Trophoblast cell (in vitro differentiated cells and primary cell): Measurements from ENCODE around the gene RTBDN.

Experiments
- DNase-seq, 2 donors: peaks; one replicate each; pipeline ENCODE4 v3.0.0-alpha.2; 2016
- H2AFZ ChIP-seq: 2 replicates; pipeline ENCODE4 v1.6.1; 2013; ENCODE audit warnings: low read length, moderate library complexity, mild to moderate bottlenecking; ENCODE audit not compliant: insufficient read depth, poor library complexity
- H2AK5ac ChIP-seq: 2 replicates; pipeline ENCODE4 v1.6.1; 2013; ENCODE audit warnings: mild to moderate bottlenecking, low read length
- H2BK120ac ChIP-seq: 2 replicates; pipeline ENCODE4 v1.6.1; 2013; ENCODE audit warnings: low read length, mild to moderate bottlenecking, moderate library complexity; ENCODE audit not compliant: insufficient read depth, poor library complexity
- H2BK12ac ChIP-seq: 2 replicates; pipeline ENCODE4 v1.6.1; 2013; ENCODE audit warnings: mild to moderate bottlenecking, low read length, moderate library complexity
- H2BK5ac ChIP-seq: 2 replicates; pipeline ENCODE4 v1.6.1; 2013; ENCODE audit warnings: low read length, low read depth, moderate library complexity, mild to moderate bottlenecking; ENCODE audit not compliant: poor library complexity
- H3K14ac ChIP-seq: 2 replicates; pipeline ENCODE4 v1.6.1; 2013; ENCODE audit warnings: mild to moderate bottlenecking, low read length
- H3K18ac ChIP-seq: 2 replicates; pipeline ENCODE4 v1.6.1; 2013; ENCODE audit warnings: mild to moderate bottlenecking, low read length
- H3K23ac ChIP-seq: 2 replicates; pipeline ENCODE4 v1.6.1; 2013; ENCODE audit warnings: low read length
- H3K27ac ChIP-seq: 2 replicates; pipeline ENCODE4 v1.5.1; 2013; ENCODE audit warnings: low read depth, mild to moderate bottlenecking, inconsistent platforms, low read length, moderate library complexity
- H3K27me3 ChIP-seq: 2 replicates; pipeline ENCODE4 v1.6.1; 2013; ENCODE audit warnings: inconsistent platforms, mild to moderate bottlenecking, low read length, moderate library complexity; ENCODE audit not compliant: insufficient read depth
- H3K36me3 ChIP-seq, 2 experiments: 1 replicate in 1 of 2; 2 replicates in 1 of 2; pipeline ENCODE4 v1.6.1; 2013; ENCODE audit warnings: low read length in 2 of 2, mild to moderate bottlenecking in 2 of 2, moderate library complexity in 1 of 2; ENCODE audit not compliant: insufficient read depth in 2 of 2, control insufficient read depth in 1 of 2
- H3K4ac ChIP-seq: 2 replicates; pipeline ENCODE4 v1.6.1; 2013; ENCODE audit warnings: low read depth, mild to moderate bottlenecking, low read length, moderate library complexity
- H3K4me1 ChIP-seq, 2 experiments: 1 replicate in 1 of 2; 2 replicates in 1 of 2; pipeline ENCODE4 v1.6.1; 2013; ENCODE audit warnings: low read length in 2 of 2, mild to moderate bottlenecking in 2 of 2, moderate library complexity in 1 of 2; ENCODE audit not compliant: insufficient read depth in 2 of 2, control insufficient read depth in 1 of 2
- H3K4me2 ChIP-seq: 2 replicates; pipeline ENCODE4 v1.6.1; 2013; ENCODE audit warnings: inconsistent platforms, mild to moderate bottlenecking, low read length, moderate library complexity
- H3K4me3 ChIP-seq: 2 replicates; pipeline ENCODE4 v1.5.1; 2013; ENCODE audit warnings: mild to moderate bottlenecking, low read depth, low read length, inconsistent platforms
- H3K79me1 ChIP-seq: one replicate; pipeline ENCODE4 v1.6.1; 2013; ENCODE audit warnings: low read length
- H3K79me2 ChIP-seq: 2 replicates; pipeline ENCODE4 v1.6.1; 2013; ENCODE audit warnings: low read length, mild to moderate bottlenecking; ENCODE audit not compliant: control insufficient read depth, insufficient read depth, poor library complexity
- H3K9ac ChIP-seq: 2 replicates; pipeline ENCODE4 v1.6.1; 2013; ENCODE audit warnings: mild to moderate bottlenecking, low read length
- H3K9me3 ChIP-seq: 2 replicates; pipeline ENCODE4 v1.6.1; 2013; ENCODE audit warnings: low read depth, mild to moderate bottlenecking, control low read depth, inconsistent platforms, low read length; ENCODE audit not compliant: insufficient read depth
- H4K12ac ChIP-seq: 2 replicates; pipeline ENCODE4 v1.6.1; 2013; ENCODE audit warnings: low read depth, mild to moderate bottlenecking, low read length, moderate library complexity
- H4K8ac ChIP-seq: 2 replicates; pipeline ENCODE4 v1.6.1; 2013; ENCODE audit warnings: low read depth, mild to moderate bottlenecking, low read length, moderate library complexity
- H4K91ac ChIP-seq: one replicate; pipeline ENCODE4 v1.6.1; 2013; ENCODE audit warnings: low read depth, mild to moderate bottlenecking, low read length, moderate library complexity
- WGBS: extraction: QIAGEN DNeasy Blood & Tissue Kit; methylation state at CpG from one replicate; pipeline ENCODE4 v1.1.7; 2013; ENCODE audit warnings: missing lambda C conversion rate; ENCODE audit not compliant: insufficient read length, insufficient coverage; ENCODE audit errors: extremely low coverage; 5-methylcytosine and 5-hydroxymethylcytosine counted together

RTBDN gene

DNA sequence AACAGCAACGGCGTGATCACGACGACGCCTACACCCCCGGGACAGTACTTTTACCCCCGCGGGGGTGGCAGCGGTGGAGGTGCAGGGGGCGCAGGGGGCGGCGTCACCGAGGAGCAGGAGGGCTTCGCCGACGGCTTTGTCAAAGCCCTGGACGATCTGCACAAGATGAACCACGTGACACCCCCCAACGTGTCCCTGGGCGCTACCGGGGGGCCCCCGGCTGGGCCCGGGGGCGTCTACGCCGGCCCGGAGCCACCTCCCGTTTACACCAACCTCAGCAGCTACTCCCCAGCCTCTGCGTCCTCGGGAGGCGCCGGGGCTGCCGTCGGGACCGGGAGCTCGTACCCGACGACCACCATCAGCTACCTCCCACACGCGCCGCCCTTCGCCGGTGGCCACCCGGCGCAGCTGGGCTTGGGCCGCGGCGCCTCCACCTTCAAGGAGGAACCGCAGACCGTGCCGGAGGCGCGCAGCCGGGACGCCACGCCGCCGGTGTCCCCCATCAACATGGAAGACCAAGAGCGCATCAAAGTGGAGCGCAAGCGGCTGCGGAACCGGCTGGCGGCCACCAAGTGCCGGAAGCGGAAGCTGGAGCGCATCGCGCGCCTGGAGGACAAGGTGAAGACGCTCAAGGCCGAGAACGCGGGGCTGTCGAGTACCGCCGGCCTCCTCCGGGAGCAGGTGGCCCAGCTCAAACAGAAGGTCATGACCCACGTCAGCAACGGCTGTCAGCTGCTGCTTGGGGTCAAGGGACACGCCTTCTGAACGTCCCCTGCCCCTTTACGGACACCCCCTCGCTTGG lies 42.1 kb downstream of the RTBDN start:
- peaks cover 25 to 26% of the 10 kb centered on the region in 2 experiments for H3K4me1 ChIP-seq
- H3K4me3 ChIP-seq = peak overlapping the region; percentile 97
- peaks cover 2% of the 10 kb centered on the region for H3K9me3 ChIP-seq
- peak overlapping the region; percentile 49 for H4K91ac ChIP-seq
- peak overlapping the region; percentile 89 for H3K4ac ChIP-seq
- peak overlapping the region; percentile 88 for H3K9ac ChIP-seq
- H2AFZ ChIP-seq = peak overlapping the region; percentile 15
- peaks cover 0 to 6% of the 10 kb centered on the region in 2 experiments for H3K36me3 ChIP-seq
- H4K8ac ChIP-seq = peak overlapping the region; percentile 77
- DNase-seq = peak; percentile 60 to 73
- H3K79me2 ChIP-seq = peaks cover 26% of the 10 kb centered on the region
- H2AK5ac ChIP-seq = peak overlapping the region; percentile 50
- peak overlapping the region; percentile 96 for H3K4me2 ChIP-seq
- H2BK5ac ChIP-seq = peak overlapping the region; percentile 83
- peak overlapping the region; percentile 9 for H2BK12ac ChIP-seq
- H3K27me3 ChIP-seq = no peaks in the 10 kb centered on the region
- H4K12ac ChIP-seq = peak overlapping the region; percentile 49
- H3K14ac ChIP-seq = peak overlapping the region; percentile 82
- no peak overlapping the region for H3K23ac ChIP-seq
- peak overlapping the region; percentile 62 for H3K18ac ChIP-seq
- H3K79me1 ChIP-seq = peaks cover 53% of the 10 kb centered on the region
- H2BK120ac ChIP-seq = peak overlapping the region; percentile 64
- H3K27ac ChIP-seq = peak overlapping the region; percentile 87
- no CpG with 5 or more reads among the region's 84 CpGs for WGBS

DNA sequence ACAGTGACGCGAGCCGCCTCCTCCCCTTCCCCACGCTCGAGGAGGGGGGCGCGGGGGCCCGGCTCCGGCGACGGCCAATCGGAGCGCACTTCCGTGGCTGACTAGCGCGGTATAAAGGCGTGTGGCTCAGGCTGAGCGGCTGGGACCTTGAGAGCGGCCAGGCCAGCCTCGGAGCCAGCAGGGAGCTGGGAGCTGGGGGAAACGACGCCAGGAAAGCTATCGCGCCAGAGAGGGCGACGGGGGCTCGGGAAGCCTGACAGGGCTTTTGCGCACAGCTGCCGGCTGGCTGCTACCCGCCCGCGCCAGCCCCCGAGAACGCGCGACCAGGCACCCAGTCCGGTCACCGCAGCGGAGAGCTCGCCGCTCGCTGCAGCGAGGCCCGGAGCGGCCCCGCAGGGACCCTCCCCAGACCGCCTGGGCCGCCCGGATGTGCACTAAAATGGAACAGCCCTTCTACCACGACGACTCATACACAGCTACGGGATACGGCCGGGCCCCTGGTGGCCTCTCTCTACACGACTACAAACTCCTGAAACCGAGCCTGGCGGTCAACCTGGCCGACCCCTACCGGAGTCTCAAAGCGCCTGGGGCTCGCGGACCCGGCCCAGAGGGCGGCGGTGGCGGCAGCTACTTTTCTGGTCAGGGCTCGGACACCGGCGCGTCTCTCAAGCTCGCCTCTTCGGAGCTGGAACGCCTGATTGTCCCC lies 42.9 kb downstream of the RTBDN start, which contains the start of gene JUNB:
JUNB (plus strand) TSS at position 142 of the 706 bp plus-strand sequence; CDS start at position 428, 286 bp downstream.
- Histone ChIP-seq H3K4me3 (peak within 1 kb of the TSS; percentile 97), H3K9ac (peak within 1 kb of the TSS; percentile 88), H3K4me2 (peak within 1 kb of the TSS; percentile 96), H3K14ac (peak within 1 kb of the TSS; percentile 82), H3K27me3 (no peaks in the 10 kb centered on the region), H3K23ac (no peak within 1 kb of the TSS), H2BK12ac (peak within 1 kb of the TSS; percentile 69), H4K91ac (peak within 1 kb of the TSS; percentile 84), H3K27ac (peak within 1 kb of the TSS; percentile 96), H3K79me1 (peaks cover 55% of the 10 kb centered on the region), H4K8ac (peak within 1 kb of the TSS; percentile 96), H2AFZ (peak within 1 kb of the TSS; percentile 41), H2AK5ac (peak within 1 kb of the TSS; percentile 86), H3K4me1 (peaks cover 27 to 29% of the 10 kb centered on the region in 2 experiments), H3K9me3 (peaks cover 2% of the 10 kb centered on the region), H2BK120ac (peak within 1 kb of the TSS; percentile 64), H3K79me2 (peaks cover 26% of the 10 kb centered on the region), H4K12ac (peak within 1 kb of the TSS; percentile 49), H3K18ac (peak within 1 kb of the TSS; percentile 87), H2BK5ac (peak within 1 kb of the TSS; percentile 90), H3K36me3 (peaks cover 0 to 2% of the 10 kb centered on the region in 2 experiments), H3K4ac (peak within 1 kb of the TSS; percentile 89)
- peak; percentile 94 to 98 for DNase-seq
- no CpG with 5 or more reads among the region's 73 CpGs for WGBS

DNA sequence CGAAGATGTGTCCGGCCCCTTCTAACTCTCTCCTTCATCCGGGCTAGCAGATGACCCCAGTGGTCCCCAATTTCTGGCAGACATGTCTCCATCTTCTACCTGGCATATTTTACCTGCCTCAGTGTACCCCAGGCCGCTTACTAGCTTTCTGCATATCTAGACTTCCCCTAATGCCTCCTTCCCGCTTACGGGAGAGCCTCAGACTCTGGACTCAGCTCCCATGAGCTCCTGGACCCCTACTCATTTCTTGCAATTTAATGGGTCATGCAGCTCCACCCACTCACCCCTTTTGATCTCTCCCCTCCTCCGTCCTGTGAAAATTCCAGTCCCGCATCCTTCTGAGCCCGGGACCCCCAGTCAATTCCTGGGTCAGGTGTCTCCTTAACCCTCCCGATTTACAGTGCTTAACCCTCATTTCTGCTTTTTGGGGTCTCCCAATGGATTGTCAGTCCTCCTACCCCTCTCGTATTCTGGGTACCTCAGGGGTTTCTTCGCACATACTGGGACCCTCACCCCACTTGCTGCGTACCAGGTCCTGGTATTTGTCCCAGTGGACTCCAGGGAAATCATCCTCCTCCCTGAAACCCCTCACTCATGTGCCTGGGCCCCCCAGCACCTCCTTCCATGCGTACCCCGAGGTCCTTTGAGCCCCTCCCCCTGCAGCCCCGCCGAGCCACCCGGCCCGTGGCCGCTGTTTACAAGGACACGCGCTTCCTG lies 43.6 kb downstream of the RTBDN start:
- peak overlapping the region; percentile 96 for H4K8ac ChIP-seq
- peak overlapping the region; percentile 31 for H3K9ac ChIP-seq
- H3K14ac ChIP-seq = peak overlapping the region; percentile 80
- peak overlapping the region; percentile 87 for H3K18ac ChIP-seq
- H3K4me1 ChIP-seq = peaks cover 32 to 36% of the 10 kb centered on the region in 2 experiments
- H3K27ac ChIP-seq = peak overlapping the region; percentile 96
- H2BK12ac ChIP-seq = peak overlapping the region; percentile 69
- peak overlapping the region; percentile 41 for H2AFZ ChIP-seq
- H4K91ac ChIP-seq = peak overlapping the region; percentile 84
- no CpG with 5 or more reads among the region's 22 CpGs for whole genome bisulfite sequencing
- peak overlapping the region; percentile 57 for H3K4ac ChIP-seq
- no peaks in the 10 kb centered on the region for H3K27me3 ChIP-seq
- peaks cover 62% of the 10 kb centered on the region for H3K79me1 ChIP-seq
- peak overlapping the region; percentile 90 for H2BK5ac ChIP-seq
- H3K4me2 ChIP-seq = peak overlapping the region; percentile 96
- H3K36me3 ChIP-seq = peaks cover 0 to 2% of the 10 kb centered on the region in 2 experiments
- no peak overlapping the region for H3K23ac ChIP-seq
- H3K4me3 ChIP-seq = no peak overlapping the region
- peaks cover 2% of the 10 kb centered on the region for H3K9me3 ChIP-seq
- peak in 1 of 2 donors; percentile 26 for DNase-seq
- H3K79me2 ChIP-seq = peaks cover 26% of the 10 kb centered on the region
- H4K12ac ChIP-seq = peak overlapping the region; percentile 5
- peak overlapping the region; percentile 57 for H2BK120ac ChIP-seq
- H2AK5ac ChIP-seq = peak overlapping the region; percentile 86
